SKM-1 (cell line): Measurements from ENCODE around the gene HBZ.
"Not testable (repeated sequence)": the region's sequence is repeated elsewhere in the genome, so short reads cannot be mapped to it uniquely, and the experiment has no call there.

Experiments used
- DNase-seq: peaks from one replicate; lab custom pipeline; 2025; ENCODE audit not compliant: unreplicated experiment; lab: John Stamatoyannopoulos, UW

The HBZ gene

DNA sequence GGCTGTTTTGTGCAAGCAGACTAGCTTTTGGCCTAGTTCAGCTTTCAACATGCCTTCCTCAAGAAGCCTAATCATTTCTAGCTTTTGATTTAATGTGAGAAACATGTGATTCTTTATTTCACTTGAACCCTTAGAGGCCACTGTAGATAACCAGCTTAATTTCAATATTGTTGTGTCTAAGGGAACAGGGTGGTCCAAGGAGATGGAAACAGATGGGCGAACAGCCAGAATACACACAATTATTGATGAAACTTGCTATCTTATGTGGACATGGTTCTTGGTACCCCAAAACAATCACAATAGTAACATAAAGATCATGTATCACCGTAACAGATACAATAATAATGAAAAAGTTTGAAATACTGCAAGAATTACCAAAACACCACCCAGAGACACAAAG is 18.7 kb upstream of the HBZ start:
- DNase-seq: no peak

DNA sequence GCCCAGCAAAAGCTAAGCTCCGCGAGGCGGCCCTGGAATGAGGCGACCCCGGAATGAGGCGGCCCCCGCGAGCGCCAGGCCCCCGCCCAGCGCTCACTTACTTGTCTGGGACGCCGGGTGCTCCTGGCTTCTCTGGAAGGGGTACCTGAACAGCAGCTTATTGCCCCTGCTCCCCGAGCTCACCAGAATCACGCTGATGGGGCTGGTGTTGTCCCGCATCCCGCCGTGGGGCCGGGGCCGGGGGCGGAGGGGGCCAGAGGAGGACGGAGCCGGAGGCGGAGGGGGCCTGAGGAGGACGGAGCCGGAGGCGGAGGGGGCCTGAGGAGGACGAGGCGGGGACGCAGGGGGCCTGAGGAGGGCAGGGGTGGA is 14.4 kb upstream of the HBZ start:
- DNase-seq: no peak

DNA sequence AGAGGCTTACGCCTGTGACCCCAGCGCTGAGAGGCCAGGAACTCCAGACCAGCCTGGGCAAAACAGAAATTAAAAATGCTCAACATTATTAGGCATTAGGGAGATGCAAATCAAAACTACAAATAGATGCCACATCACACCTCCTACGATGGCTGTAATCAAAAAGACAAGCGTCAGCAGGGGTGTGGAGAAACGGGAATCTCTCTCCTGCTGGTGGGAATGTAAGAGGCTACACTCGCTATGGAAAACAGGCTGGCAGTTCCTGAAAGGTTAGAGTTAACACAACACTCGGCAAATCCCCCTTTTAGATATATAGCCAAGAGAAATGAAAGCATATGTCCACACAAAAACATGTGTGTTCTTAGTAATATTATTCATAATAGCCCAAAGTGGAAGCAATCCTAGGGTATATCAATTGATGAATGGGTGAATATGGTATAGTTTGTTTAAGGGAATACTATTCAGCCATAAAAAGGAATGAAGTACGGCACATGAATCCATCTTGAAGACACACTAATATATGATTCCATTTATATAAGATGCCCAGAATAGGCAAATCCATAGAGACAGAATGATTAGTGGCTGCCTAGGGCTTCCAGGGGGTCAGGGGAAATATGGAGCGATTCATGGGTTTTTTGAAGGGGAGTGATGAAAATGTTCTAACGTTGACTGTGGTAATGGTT is 12.1 kb upstream of the HBZ start:
- no peak for DNase-seq

DNA sequence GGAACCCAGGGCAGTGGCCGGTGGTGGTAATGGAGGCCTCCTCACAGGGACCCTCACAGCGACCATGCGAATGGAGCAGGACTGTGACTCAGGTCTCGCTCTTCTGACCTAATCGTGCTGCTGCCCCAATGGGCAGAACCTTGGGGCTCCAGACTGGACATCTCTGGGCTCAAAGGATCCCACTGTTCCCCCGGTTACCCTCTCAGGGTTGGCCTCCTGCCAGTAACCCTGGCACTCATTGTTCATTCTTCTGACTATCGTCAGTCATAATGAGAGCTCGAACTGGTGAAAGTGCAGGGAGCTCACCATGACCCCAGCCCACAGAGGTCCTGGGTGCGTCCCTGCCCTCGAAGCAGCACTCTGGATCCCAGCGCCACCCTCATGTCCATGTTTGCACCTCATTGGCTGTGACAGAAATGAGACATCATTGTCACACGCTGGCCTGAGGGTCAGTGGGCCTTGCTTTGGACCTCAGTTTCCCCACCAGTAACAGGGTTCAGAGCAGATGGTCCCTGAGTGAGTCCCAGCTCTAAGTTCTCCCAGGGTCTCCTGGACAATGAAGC is 10.0 kb upstream of the HBZ start:
- DNase-seq: no peak

DNA sequence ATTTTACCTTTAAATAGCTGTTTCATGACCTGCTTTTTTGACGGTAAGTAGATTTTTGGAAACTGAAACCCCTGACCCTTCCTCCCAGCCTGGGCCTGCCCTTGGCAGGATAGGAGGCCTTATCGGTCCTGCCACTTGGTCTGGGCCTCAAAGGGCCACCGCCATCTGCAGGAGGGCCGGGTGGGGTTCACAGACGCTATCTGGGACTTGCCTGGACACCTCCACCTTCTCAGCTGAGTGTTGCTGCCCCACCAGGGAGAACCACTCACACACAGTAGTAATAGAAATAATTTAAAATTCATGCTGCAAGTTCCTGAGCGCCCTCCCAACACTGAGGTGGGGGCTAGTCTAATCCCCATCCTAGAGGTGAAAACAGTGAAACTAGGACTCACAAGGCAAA is 9.4 kb upstream of the HBZ start:
- no peak for DNase-seq

DNA sequence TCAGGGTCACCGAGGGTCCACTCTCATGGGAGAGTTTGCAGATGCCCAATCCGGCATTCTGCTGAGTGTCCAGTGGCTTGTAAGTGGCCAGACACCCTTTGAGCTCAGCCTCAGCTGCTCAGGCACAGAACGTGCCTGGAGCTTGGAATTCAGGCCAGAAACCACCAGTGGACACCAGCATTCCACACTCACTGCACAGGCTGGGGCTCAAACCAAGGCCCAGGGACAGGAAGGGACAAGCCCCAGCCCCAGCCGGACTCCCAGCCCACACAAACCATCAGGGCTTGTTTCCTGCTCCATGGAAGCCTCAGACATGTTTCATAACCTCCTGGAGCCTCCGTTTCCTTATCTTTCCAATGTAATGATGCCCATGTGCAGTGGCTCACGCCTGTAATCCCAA is 9.0 kb upstream of the HBZ start:
- no peak for DNase-seq

DNA sequence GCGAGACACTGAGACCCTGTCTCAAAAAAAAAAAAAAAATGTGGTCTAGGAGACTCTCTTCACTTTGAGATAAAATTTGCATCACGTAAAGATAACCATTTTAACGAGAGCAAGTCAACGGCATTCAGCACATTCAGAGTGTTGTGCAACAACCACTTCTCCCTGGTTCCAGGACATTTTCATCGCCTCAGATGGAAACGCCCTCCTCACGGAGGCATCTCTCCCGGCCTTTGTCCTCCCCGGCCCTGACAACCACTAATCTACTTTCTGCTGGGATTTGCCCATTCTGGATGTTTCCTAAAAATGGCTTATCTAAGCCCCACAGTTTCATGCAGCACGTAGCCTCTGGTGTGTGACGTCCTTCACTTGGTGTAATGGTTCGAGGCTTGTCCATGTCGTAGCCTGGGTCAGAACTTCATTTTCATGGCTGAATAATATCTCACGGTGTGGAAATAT is 7.6 kb upstream of the HBZ start:
- no peak for DNase-seq

DNA sequence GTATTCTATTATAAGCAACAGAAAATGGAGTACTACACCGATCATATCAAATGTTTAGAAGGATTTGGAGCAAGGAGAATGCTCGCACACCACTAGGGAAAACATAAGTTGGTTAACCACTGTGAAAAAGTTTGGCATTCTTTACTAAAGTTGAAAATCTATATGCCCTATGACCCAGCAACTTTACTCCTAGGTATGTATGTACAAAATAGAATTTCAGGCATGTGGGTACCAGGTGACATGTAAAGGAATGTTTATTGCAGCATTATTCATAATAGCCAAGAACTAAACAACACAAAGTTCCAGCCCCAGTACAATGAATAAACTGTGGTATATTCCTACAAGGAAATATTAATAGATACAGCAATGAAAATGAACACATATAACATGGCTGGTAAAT is 5.8 kb upstream of the HBZ start:
- DNase-seq: no peak

DNA sequence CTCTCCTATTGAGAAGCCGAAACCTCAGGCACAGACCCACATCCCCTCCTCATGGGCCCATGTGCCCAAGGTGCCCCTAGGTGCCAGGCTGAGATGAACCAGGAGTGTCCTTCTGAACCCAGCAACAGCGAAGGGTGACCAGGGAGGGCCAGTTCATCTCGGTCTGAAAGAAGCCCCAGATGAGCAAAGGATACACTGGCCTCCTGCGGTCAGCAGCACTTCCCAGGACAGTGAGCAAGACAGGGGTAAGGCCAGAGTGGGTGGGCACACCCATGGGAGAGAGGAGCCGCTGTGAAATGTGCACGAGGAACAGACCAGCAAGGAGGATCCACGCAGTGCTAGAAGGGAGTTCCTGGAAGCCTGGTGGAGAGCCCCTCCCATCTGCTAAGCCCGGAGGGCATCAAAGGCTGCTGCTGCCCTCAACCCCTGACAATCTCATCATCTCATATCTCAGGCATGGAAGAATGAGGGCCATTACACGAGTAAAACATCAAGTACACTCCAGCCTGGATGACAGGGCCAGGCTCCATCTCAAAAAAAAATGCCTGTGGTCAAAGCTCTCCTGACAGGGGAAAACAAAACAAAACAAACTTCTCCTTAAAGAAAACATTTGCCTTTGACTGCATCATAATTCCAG is 3.3 kb upstream of the HBZ start:
- no peak for DNase-seq

DNA sequence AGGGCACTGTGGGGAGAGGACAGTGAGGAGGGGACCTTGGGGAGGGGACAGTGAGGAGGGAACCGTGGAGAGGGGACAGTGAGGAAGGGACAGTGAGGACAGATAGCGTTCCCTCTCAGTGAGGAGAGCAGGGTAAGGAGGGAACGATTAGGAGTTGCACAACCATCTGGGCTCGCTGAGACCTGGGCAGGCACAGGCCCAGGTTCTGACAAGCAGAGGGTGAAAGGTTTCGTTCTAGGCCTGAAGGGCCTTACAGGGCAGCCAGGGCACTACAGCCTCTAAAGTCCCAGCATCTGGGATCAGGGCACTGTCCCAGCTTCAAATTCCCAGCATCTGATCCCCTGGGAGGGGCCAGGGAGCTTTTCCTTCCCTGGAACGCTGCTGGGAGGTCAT is 681 bp downstream of the HBZ start:
- not testable (repeated sequence) for DNase-seq

DNA sequence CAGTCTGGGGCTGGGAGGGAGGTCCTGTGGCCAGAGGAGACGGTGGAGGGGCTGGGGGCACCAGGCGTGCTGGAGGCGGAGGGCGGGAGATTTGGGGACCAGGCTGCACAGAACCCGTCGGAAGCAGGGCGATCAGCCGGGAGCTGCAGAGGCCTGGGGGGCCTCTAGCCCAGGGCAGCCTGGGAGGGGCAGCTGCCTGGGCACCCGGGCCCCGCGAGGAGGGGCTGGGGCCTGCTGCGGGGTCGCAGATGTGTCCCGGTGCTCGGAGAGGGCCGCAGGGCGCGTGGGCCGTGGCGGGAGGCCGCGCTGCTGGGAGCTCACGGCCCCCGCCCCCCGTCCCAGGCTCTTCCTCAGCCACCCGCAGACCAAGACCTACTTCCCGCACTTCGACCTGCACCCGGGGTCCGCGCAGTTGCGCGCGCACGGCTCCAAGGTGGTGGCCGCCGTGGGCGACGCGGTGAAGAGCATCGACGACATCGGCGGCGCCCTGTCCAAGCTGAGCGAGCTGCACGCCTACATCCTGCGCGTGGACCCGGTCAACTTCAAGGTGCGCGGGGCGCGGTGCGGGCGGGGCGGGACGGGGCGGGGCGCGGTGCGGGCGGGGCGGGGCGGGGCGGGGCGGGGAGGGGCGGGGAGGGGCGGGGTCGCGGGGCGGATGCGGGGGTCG is 1.2 kb downstream of the HBZ start:
- DNase-seq: not testable (repeated sequence)

DNA sequence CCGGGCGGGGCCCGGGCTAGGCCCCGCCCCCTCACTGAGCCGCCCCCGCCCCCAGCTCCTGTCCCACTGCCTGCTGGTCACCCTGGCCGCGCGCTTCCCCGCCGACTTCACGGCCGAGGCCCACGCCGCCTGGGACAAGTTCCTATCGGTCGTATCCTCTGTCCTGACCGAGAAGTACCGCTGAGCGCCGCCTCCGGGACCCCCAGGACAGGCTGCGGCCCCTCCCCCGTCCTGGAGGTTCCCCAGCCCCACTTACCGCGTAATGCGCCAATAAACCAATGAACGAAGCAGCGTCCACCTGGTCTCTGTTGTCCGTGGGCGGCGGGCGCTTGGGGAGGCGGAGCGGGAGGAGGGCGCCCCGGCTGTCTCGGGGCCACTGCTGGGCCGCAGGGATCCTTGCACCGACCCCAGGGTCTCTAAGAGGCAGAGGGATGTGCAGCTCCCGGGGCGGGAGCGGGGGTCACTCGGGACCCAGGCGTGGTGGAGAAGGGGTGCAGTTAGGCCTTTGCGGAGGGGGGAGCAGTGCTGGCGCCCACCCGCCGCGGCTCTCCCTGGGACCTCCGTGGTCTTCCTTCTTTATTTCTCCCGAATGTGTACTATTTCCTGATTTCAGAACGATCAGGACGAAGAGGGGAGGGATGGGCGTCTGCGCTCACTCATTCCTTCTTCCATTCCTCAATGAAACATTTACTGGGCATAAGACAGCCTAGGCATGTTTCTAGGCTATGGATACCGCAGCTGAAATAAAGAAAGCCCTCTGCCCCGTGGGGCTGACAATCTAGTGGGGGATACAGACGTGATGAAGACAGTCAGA is 2.0 kb downstream of the HBZ start:
- DNase-seq: no peak

DNA sequence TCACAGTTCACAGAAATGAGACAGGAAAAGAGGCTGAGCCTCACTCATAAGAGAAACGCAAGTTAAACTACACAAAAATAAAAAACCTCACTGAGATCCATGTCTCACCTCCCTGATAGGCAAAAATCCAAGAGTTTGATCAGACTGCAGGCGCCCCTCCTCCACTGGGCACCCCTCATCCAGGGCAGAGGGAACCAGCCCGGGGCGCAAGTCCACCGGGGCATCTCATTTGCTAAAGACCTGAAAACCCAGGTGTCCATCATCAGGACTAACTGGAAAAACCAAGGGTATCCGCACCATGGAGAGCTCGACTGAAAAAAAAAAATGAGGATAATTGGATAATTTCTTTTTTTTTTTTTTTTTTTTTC is 2.6 kb downstream of the HBZ start:
- no peak for DNase-seq

DNA sequence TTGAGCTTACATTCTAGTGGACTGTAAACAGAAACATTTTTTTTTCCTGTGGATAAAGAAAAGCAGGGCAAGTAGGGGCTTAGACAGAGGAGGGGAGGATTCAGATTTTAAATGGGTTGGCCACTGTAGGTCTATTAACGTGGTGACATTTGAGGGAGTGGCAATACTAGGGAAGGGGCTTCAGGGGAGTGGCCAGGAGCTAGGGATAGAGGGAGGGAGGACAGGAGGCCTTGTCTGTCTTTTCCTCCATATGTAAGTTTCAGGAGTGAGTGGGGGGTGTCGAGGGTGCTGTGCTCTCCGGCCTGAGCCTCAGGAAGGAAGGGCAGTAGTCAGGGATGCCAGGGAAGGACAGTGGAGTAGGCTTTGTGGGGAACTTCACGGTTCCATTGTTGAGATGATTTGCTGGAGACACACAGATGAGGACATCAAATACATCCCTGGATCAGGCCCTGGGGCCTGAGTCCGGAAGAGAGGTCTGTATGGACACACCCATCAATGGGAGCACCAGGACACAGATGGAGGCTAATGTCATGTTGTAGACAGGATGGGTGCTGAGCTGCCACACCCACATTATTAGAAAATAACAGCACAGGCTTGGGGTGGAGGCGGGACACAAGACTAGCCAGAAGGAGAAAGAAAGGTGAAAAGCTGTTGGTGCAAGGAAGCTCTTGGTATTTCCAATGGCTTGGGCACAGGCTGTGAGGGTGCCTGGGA is 6.8 kb downstream of the HBZ start:
- no peak for DNase-seq

DNA sequence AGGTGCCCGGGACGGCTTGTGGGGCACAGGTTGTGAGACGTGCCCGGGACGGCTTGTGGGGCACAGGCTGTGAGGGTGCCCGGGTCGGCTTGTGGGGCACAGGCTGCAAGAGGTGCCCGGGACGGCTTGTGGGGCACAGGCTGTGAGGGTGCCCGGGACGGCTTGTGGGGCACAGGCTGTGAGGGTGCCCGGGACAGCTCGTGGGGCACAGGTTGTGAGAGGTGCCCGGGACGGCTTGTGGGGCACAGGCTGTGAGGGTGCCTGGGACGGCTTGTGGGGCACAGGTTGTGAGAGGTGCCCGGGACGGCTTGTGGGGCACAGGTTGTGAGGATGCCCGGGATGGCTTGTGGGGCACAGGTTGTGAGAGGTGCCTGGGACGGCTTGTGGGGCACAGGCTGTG is 7.8 kb downstream of the HBZ start:
- not testable (repeated sequence) for DNase-seq

DNA sequence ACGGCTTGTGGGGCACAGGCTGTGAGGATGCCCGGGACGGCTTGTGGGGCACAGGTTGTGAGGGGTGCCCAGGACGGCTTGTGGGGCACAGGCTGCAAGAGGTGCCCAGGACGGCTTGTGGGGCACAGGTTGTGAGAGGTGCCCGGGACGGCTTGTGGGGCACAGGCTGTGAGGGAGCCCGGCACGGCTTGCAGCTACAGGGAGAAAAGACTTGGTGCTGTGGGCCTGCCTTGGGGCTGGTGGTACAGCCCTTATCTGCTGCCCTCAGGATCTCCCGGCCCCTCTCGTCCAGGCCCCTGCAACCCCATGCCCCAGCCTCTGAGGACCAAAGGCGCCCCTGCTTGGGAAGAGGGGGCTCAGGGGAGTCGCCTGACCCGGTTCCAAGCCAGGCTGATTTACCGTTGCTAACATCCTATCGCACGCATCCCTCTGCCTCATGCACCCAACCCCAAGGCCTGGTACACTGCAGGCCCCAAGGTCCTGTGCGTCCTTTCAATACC is 8.3 kb downstream of the HBZ start:
- no peak for DNase-seq

DNA sequence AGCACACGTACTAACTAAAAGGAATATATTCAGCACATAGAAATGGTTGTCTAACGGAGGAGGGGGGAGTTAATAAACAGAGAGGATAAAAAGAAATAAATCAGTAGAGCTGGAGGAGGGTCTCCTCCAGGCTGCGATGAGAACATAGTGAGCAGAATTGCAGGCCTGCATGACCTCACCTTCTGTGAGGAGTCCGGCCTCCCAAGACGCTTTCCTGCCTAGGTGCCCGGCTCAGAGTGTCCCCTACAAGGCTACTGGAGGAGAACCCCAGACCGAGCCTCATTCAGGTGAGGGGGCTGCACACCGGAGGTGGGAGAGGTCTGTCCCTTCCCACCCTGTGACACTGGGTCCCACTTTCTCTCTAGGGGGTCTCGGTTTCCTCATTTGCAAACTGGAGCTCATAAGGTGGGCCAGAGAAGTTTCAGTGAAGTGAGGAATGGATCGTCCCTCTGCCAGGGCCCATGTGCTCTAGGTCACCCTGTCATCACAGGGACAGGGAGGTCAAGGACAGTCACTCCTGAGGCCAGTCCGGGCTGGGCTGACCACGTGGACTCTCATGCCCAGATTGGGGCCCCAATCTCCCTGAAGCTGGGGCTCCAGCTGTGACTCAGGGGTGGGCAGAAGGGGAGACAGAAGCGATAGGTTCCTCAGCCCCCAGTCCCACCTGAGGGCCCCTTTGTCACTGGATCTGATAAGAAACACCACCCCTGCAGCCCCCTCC is 10.0 kb downstream of the HBZ start:
- no peak for DNase-seq

DNA sequence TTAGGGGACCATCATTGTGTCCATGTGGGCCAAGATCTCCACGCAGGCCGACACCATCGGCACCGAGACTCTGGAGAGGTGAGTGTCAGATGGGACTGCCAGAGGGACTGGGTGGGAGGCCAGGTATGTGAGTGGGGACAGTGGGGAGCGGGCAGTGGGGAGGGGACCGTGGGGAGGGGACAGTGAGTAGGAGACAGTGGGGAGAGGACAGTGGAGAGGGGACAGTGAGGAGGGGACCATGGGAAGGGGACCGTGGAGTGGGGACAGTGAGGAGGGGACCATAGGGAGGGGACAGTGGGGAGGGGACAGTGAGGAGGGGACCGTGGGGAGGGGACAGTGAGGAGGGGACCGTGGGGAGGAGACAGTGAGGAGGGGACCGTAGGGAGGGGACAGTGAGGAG is 10.7 kb downstream of the HBZ start:
- DNase-seq: not testable (repeated sequence)

DNA sequence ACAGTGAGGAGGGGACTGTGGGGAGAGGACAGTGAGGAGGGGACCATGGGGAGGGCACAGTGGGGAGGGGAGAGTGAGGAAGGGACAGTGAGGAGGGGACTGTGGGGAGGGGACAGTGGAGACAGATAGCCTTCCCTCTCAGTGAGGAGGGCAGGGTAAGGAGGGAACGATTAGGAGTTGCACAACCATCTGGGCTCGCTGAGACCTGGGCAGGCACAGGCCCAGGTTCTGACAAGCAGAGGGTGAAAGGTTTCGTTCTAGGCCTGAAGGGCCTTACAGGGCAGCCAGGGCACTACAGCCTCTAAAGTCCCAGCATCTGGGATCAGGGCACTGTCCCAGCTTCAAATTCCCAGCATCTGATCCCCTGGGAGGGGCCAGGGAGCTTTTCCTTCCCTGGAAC is 11.3 kb downstream of the HBZ start:
- DNase-seq: not testable (repeated sequence)
